Measurements from ENCODE around the gene LRRK2.
"Not testable (repeated sequence)": the region's sequence is repeated elsewhere in the genome, so short reads cannot be mapped to it uniquely, and the experiment has no call there.

Gene LRRK2

DNA sequence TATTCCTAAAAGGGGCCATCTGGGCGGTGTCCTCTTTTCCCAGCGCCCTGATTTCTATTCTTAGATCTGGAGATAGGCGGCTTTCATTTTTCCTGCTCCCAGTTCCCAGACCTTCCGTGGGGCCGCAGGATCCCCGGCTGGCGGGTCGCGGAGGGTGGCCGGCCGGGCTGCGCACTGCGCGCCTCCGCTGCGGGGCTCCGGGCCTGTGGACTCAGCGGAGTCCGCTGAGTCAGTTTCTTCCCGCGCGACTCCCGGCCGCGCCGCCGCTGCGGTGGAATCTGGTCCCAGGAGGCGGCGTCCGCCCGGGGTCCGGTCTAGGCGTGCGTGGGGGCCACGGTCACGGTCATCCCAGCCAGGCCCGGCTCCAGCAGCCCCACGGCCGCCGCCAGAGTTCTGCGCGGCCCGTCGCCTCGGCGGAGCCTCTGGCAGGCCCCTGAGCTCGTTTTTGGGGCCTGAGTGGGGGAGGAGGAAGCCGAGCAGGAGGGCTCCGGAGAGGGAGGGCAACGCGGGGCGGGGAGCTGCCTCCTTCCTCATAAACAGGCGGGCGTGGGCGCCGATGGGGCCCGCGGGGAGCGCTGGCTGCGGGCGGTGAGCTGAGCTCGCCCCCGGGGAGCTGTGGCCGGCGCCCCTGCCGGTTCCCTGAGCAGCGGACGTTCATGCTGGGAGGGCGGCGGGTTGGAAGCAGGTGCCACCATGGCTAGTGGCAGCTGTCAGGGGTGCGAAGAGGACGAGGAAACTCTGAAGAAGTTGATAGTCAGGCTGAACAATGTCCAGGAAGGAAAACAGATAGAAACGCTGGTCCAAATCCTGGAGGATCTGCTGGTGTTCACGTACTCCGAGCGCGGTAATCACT is at the start of gene LRRK2:
LRRK2 (plus strand) TSS at position 559 of the 853 bp plus-strand sequence; CDS start at position 694, 135 bp downstream.
- peak in 1 of 3 experiments; percentile 16 for DNase-seq (ENCODE audit: low read depth in 3 of 3)

DNA sequence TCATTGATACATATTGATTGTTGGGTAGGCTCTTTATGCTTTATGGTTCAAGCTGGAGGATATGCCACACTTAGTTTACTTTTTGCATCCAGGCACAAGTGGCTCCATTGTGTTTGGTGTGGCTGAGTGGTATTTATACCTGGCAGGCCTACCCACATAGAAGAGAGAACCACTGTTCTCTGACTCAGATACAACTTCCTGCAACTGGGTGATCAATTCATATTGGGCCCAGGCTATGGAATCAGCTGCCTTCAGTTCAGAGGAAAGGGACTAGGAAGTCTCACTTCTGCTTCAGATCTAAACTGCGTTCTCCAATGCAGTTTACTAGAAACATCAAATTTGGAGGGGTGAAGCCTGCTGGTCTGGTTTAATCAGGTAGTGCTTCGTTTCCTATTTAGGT is 49.8 kb upstream of the LRRK2 start:
- no peak for DNase-seq (ENCODE audit: low read depth in 3 of 3)

DNA sequence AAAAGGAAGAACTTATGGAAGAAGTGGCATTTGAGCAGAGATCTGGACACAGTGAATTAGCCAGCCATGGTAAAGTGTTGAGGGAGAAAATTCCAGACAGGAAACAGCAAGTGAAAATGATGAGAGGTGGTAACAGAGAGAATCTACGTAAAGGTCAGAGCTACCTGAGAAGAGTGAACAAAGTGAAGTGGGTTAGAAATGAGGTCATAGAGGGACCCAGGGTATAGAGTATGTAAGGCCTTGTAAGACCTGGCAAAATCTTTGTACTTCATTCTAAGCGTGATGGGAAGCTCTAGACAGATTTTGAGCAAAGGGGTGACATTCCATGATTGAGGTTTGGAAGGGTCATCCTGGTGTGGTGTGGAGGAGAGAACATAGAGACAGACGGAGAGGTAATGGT is 49.3 kb upstream of the LRRK2 start:
- no peak for DNase-seq (ENCODE audit: low read depth in 3 of 3)

DNA sequence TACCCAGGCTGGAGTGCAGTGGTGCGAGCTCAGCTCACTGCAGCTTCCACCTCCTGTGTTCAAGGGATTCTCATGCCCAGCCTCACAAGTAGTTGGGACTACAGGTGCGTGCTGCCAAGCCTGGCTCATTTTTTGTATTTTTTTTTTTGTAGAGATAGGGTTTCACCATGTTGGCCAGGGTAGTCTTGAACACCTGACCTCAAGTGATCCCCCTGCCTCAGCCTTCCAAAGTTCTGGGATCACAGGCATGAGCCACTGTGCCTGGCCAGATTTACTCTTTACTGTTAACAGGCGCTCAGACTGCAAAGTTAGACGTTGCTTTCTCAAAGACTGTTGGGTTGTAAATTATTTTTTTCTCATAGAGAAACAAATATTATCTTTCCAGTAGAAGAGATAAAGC is 46.1 kb upstream of the LRRK2 start:
- DNase-seq (ENCODE audit: low read depth in 3 of 3), result no peak

DNA sequence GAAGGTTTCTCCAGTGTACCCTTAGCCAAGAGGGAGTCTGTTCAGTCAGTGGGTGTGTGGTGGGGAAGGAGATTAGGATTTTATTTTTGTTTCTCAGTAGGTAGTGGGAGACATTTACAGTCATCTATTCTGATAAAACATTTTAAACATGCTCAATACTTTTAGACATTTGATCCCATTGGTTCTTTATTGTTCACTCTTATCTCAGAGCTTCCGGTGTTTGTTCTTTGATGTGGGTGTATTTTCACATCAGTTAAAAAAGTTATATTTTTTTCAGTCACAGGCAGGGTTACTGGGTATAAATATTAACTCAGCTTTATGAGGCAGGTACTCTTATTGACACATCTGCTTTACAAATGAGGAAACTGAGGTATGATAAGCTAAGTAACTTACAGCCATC is 43.3 kb upstream of the LRRK2 start:
- no peak for DNase-seq (ENCODE audit: low read depth in 3 of 3)

DNA sequence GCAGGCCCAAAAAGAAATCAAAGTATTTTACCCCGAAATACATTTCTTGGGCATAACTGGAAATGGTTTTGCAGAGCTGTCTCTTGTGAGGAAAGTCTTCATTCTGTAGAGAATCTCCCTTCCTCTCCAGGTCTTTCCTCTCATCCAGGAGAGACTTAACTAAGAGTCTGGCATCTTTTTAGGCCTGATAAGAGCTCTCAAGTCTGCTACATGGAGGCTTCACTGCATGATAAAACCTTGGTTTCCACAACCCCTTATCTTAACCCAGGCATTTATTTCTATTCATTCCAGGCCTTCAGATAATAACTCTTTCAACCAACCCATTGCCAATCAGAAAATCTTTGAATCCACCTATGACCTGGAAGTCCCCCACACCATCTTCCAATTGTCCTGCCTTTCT is 41.1 kb upstream of the LRRK2 start:
- DNase-seq (ENCODE audit: low read depth in 3 of 3), result no peak

DNA sequence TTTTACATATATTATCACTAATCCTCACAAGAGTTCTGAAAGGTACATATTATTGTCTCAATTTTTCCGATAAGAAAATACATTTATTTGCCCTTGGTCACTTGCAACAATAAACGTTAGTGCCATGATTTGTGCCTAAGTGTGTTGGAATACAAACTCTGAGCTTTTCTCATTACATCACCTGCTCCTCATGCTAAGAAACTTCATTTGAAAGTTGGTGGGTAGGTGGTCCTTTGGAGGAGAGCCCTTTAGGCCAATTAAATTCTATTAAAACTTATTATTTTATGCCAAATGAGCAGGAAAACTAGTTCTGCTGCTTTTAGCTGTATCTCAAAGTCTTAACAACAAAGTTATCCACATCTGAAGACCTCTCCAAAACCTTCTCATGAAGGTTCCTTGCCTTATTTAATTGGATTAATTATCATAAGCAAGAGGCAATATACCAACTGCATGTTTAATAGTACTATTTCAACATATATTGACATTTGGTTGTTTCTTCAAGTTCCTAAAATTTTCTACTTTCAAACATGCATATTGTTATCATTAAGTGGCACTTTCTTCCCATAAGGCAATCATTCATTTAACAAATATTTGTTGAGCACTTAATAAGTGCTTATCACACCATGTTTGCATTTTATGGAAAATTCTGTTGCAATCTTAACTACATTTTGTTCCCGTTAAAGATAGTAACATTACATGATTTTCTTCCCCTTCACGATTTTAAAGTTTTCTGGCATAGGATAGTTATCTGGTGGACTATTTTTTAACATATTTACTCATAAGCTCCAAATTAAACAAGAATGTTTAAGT is 40.1 kb upstream of the LRRK2 start:
- no peak for DNase-seq (ENCODE audit: low read depth in 3 of 3)

DNA sequence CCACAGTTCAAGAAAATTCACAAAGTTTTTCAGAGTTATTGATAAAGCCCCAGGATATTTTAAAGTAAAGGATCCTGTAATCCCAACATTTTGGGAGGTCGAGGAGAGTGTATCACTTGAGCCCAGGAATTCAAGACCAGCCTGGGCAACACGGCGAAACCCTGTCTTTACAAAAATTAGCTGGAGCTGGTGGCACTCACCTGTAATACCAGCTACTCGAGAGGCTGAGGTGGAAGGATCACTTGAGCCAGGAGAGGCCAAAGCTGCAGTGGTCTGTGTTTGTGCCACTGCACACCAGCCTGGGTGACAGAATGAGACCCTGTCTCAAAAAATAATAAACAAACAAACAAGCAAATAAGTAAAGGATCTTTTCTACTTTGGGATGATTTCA is 39.5 kb upstream of the LRRK2 start:
- no peak for DNase-seq (ENCODE audit: low read depth in 3 of 3)

DNA sequence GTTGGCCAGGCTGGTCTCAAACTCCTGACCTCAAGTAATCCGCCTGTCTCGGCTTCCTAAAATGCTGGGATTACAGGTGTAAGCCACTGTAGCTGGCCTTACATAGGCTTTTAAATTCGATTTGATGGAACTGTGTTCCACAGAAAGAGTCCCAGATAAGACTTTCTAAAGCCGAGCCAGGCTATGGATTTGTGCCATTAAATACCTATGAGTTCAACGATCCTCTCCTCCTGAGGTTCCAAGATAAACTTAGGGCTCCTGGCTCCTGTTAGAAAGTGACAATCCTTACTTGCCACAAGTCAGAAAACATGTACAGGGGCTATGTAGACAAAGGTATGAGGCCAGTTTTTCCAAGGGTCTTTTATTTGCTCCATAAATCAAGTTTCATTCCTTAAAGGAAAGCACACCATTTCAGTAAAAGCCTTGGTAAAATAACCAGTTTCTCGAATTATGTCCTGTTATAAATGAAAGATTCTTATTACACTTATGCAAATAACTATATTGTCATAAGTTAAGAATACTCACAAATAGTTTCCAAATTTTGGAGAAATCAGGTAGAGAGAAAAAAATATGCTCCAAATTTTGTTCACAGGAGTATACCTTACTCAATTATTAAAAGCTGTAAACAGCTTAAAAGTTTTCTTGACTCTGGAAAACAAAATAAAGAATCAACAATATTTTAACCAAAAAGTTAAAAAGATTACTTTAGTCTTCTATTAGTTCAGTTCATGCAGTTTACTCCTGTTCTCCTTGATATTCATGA is 36.1 kb upstream of the LRRK2 start:
- DNase-seq (ENCODE audit: low read depth in 3 of 3), result no peak

DNA sequence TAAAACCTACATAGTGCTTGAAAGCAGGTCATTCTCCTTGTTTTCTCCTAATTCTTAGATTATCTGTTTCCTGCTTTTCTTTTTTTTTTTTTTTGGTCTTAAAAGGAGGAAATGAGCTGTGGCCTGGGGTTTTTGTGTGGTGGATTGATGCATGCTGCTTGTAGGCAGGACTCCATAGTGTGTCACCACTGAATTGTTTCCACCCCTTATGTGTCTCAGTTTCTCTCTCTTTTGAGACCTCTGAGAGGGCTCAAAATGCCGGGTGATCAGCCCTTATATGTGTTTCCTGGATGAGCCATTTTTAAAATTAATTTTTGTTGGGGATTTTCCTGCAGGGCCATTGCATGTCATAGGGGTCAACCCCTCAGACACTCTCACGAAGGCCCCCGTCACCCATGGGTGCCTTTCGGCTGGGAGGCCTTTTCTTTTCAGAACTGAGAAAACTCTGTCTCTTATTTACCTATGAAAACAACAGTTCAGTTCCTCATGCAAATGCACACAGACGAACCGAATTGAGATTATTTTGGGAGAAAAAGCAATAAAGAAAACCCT is 32.0 kb upstream of the LRRK2 start:
- DNase-seq (ENCODE audit: low read depth in 3 of 3), result no peak

DNA sequence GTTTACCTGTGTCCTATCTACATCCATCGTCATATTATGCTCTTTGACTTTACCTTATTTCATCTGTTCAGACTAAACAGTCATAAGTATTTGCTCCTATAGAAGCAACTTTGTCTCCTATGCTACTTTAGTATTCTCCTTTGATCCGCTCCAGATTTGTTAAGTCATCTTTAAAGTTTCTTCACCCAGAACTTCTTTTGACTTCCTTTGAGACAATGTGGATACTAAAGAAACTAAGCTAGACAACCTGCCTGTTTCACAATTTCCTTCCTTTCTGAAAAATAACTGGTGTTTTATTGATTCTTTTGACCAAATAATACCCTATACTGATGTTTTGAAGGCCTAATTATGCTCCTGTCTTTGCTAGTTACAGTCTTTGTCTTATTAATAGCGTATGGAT is 30.0 kb upstream of the LRRK2 start:
- no peak for DNase-seq (ENCODE audit: low read depth in 3 of 3)

DNA sequence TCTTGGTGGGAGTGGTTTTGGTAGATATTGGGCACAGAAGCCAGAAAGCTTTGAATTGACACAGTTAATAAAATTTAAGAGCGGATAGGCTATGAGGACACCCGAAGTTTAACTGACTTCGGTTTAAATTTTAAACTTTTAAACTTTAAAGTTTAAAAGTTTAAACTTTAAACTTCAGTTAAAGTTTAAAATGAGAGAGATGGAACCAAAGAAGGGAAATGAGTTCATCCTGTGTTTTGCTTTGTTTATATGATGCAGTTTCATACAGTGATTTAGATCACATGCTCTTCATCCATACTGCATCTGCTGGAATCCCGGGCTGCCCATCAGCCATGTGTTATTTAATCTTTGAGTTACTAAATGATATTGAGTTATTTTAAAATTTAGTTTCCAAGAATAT is 27.2 kb upstream of the LRRK2 start:
- no peak for DNase-seq (ENCODE audit: low read depth in 3 of 3)

DNA sequence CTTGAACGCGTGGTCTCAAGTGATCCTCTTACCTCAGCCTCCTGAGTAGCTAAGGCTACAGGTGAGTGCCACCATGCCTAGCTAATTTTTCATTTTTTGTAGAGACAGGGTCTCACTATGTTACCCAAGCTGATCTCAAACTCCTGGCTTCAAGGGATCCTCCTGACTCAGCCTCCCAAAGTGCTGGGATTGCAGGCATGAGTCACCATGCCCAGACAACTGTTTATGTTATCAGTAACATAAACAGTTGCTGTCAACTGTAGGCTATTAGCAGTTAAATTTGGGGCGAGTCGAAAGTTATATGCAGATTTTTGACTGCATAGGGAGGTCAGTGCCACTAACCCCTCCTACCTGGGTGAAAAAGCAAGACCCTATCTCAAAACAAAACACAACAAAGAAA is 26.2 kb upstream of the LRRK2 start:
- no peak for DNase-seq (ENCODE audit: low read depth in 3 of 3)

DNA sequence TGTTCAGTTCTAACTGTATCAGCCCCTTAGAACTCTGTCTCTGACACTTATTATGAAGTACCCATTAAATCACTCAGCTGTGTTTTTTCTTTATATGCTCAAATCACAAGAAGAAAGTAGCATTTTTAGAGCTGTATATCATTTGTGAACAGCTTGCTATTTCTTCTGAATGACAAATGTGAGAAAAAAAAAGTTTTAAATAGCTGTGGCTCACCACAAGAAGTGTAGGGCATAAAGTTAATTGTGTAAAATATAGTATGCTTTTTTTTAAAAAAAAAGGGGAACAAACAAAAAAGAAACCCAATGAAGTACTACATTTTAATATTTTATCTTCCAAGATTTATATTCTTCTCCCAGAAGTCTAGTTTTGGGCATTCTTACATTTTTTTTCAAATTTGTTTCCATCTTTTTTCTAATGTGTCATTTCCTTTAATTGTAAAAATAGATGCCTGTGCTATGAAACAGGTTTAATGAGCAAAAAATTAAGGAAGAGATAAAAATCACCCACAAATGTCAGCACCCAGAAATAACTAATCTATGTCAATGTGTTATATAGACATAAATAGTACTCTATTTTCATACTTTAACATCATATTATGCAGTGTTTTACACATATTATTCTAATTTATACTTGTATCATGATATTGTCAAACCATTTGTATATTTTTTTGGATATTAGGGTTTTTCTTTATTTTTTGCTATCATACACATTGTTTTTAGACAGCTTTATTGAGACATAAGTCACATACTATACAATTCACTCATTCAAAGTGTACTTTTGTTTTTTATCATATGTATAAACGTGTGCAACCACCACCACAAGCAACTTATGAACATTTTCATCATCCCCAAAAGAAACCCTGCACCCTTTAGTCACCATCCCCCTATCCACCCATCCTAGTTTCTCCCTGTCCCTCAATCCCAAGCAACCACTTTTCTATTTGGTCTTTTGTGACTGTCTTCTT is 22.4 kb upstream of the LRRK2 start:
- no peak for DNase-seq (ENCODE audit: low read depth in 3 of 3)

DNA sequence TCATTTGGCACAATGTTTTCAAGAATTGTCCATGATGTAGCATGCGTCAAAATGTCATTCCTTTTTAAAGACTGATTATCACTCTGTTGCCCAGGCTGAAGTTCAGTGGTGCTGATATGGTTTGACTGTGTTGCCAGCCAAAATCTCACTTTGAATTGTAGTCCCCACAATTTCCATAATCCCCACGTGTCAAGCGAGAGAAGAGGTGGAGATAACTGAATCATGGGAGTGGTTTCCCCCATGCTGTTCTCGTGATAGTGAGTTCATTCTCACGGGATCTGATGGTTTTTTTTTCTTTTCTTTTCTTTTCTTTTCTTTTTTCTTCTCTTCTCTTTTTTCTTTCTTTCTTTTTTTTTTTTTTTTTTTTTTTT is 21.8 kb upstream of the LRRK2 start:
- DNase-seq (ENCODE audit: low read depth in 3 of 3), result no peak

DNA sequence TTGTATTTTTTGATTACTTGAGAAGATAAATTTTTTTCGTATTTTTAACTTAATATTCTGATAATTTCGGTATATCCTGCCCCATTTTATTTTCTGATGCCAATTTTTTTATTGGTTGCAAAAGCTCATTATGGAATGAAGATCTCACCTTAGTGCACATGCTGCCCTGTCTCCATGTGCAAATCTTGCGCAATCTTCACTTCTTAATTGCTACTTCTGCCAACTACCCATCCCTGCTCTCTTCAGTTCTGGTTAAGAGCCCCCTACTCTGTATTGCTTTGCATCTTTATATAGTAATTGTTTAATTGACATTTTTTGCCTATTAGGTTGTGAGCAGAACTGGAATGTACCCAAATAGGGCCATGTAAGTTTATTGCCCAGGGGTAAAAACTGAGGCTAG is 20.5 kb upstream of the LRRK2 start:
- no peak for DNase-seq (ENCODE audit: low read depth in 3 of 3)

DNA sequence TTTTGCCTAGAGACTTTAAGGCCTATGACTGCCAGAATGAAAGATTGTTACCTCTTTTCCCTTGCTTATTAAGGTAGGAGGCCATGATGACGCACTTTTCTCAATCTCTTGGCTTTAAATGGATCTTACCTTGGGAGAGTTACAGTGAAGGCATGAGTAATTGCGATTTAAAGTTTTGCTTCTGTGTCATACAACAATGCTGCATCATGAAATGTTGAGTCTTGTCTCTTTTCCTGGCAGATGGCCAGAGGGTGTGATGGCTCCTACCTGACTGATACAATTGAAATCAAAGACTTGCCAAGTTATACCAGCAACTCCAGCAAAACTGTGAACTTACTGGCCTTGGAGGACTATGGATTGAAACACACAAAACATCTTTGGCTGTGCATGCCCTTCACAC is 17.2 kb upstream of the LRRK2 start:
- DNase-seq (ENCODE audit: low read depth in 3 of 3), result no peak

DNA sequence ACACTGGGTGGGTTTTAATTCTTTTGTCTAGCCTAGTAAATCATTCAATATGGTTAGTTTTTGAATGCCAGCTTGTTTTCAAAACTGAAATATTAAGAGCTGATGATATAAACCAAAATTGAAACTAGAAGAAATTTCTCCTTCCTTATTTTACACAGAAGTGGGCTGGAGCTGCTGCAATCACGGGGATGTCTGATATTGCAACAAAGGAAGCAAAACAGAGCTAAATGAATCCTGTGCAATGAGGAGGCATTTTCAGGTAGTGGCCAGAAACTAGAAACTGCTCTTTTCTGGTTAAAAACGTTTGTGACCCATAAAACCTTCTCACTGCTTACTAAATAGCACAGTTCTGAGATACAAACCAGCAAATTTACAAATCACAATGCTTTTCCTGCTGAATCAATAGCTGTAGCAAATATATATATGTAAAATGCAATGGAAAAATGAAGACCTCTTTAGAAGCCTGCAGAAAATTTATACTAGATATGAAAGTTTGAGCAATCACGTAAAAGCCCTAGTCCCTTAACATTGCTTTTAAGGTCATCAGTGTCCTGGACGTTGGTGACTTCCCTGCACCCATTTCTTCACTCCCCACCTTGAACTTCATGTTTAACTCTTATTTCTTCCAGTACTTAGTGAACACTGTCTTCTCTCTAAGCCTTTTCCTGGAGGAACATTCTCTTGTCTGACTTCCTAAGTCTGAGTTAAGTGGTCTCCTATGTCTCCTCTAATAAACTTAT is 15.9 kb upstream of the LRRK2 start:
- no peak for DNase-seq (ENCODE audit: low read depth in 3 of 3)

DNA sequence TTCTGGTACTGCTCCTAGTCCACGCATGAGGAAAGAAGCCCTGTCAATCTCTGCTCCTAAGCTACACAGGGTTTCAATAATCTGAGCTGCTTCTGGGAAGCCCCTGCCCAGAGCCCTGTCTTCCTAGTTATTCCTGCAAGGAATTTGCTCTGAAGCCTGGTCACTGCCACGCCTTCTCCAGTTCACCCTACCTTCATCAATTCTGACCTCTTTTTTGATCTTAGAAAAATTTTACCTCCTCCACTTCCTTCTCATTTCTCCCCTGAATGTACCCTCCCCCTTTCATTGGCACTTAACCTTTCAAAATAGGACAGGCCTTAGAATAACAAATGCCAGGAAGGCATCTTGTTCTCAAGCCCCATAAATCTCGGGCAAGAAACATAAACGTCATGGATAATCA is 14.9 kb upstream of the LRRK2 start:
- DNase-seq (ENCODE audit: low read depth in 3 of 3), result no peak

DNA sequence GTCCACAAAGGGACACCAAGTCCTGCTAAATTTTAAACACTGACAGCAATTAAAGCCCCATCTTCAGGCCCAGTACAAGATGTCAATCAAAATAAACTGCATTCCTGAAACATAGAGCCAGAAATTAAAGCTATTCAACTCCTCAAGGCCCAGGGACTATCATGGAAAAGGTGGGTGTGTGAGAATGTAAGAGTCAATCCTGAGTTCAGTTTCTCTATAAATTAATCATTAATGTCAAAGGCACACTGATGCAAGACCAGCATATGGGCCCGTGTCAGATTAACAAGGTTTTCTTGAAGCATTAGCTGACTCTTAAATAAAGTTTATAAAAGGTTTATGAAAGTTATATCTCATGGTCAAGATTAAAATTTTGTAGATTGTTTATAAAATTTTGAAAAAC is 13.6 kb upstream of the LRRK2 start:
- DNase-seq (ENCODE audit: low read depth in 3 of 3), result not testable (repeated sequence)
